ENCODE results near the gene DPM1.

The DPM1 gene

GRCh38 chr20:50903353-50904051 is 54.8 kb downstream of the DPM1 start:
- Histone ChIP-seq H3K4me3 (ENCODE audit: low read depth in 1 of 2, low read length in 1 of 2) (no peak overlapping the region), H3K27me3 (no peaks in the 10 kb centered on the region), H3K36me3 (peaks cover 45% of the 10 kb centered on the region), H3K27ac (no peak overlapping the region), H3K9me3 (no peaks in the 10 kb centered on the region), H3K4me1 (ENCODE audit: control insufficient read depth in 1 of 2, insufficient read depth in 1 of 2, low read depth in 1 of 2, low read length in 1 of 2) (no peaks in the 10 kb centered on the region)
- TF ChIP-seq, protein P1, sequence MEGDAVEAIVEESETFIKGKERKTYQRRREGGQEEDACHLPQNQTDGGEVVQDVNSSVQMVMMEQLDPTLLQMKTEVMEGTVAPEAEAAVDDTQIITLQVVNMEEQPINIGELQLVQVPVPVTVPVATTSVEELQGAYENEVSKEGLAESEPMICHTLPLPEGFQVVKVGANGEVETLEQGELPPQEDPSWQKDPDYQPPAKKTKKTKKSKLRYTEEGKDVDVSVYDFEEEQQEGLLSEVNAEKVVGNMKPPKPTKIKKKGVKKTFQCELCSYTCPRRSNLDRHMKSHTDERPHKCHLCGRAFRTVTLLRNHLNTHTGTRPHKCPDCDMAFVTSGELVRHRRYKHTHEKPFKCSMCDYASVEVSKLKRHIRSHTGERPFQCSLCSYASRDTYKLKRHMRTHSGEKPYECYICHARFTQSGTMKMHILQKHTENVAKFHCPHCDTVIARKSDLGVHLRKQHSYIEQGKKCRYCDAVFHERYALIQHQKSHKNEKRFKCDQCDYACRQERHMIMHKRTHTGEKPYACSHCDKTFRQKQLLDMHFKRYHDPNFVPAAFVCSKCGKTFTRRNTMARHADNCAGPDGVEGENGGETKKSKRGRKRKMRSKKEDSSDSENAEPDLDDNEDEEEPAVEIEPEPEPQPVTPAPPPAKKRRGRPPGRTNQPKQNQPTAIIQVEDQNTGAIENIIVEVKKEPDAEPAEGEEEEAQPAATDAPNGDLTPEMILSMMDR (IDR thresholded peaks at IDR 0.05), result no peak

DNA sequence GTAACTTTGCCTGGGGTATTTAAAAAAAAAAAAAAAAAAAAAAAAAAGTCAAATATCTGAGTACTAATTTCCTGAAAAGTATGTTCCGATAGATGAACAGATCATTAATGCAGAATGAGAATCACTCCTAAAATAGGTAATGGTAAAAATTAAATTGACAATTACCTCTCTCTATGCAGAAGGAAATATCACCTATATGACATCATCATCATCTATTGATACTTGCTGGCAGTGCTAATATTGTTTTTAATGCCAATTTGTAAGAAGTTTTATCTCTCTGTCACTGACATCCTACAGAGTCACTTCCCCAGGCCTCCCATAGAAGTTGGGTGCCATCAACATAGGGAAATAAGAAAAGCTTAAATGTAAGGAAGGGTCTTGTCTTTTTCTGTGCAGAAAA is 57.0 kb downstream of the DPM1 start:
- H3K27ac ChIP-seq, result no peak overlapping the region
- peaks cover 58% of the 10 kb centered on the region for H3K36me3 ChIP-seq
- H3K4me3 ChIP-seq (ENCODE audit: low read depth in 1 of 2, low read length in 1 of 2), result no peak overlapping the region
- no peaks in the 10 kb centered on the region for H3K4me1 ChIP-seq (ENCODE audit: control insufficient read depth in 1 of 2, insufficient read depth in 1 of 2, low read depth in 1 of 2, low read length in 1 of 2)
- no peaks in the 10 kb centered on the region for H3K27me3 ChIP-seq
- TF ChIP-seq, protein P1 (IDR thresholded peaks at IDR 0.05), result no peak
- no peaks in the 10 kb centered on the region for H3K9me3 ChIP-seq

GRCh38 chr20:50900261-50900660 is 58.1 kb downstream of the DPM1 start:
- Histone ChIP-seq H3K27ac (no peak overlapping the region), H3K27me3 (no peaks in the 10 kb centered on the region), H3K36me3 (peaks cover 63% of the 10 kb centered on the region), H3K4me3 (ENCODE audit: low read depth in 1 of 2, low read length in 1 of 2) (no peak overlapping the region), H3K4me1 (ENCODE audit: control insufficient read depth in 1 of 2, insufficient read depth in 1 of 2, low read depth in 1 of 2, low read length in 1 of 2) (no peaks in the 10 kb centered on the region), H3K9me3 (no peaks in the 10 kb centered on the region)
- TF ChIP-seq, protein P1 (IDR thresholded peaks at IDR 0.05), result no peak

GRCh38 chr20:50898475-50898874 is 59.9 kb downstream of the DPM1 start:
- H3K27me3 ChIP-seq, result no peaks in the 10 kb centered on the region
- H3K36me3 ChIP-seq, result peaks cover 73% of the 10 kb centered on the region
- no peak overlapping the region for H3K4me3 ChIP-seq (ENCODE audit: low read depth in 1 of 2, low read length in 1 of 2)
- H3K4me1 ChIP-seq (ENCODE audit: control insufficient read depth in 1 of 2, insufficient read depth in 1 of 2, low read depth in 1 of 2, low read length in 1 of 2), result no peaks in the 10 kb centered on the region
- TF ChIP-seq, protein P1 (IDR thresholded peaks at IDR 0.05), result no peak
- no peaks in the 10 kb centered on the region for H3K9me3 ChIP-seq
- H3K27ac ChIP-seq, result no peak overlapping the region

DNA sequence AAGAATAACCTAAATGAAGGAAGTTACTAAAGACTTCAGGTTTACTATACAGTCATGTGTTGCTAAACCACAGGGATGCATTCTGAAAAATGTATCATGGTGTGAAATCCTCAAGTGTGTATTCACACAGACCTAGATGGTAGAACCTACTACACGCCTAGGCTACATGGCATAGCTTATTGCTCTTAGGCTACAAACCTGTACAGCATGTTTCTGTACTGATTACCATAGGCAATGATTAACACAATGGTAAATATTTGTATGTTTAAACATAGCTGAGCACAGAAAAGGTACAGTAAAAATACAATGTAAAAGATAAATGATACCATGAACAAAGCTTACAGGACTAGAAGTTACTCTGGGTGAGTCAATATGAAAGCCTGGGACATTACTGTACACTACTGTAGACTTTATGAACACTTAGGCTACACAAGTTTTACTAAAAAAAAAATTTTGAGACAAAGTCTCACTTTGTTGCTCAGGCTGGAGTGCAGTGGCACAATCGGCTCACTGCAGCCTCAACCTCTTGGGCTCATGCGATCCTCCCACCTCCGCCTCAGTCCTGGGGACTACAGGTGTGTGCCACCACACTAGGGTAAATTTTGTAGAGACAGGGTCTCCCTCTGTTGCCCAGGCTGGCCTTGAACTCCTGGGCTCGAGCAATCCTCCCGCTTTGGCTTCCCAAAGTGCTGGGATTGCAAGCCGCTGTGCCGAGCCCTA is 63.1 kb downstream of the DPM1 start:
- Histone ChIP-seq H3K27me3 (no peaks in the 10 kb centered on the region), H3K4me3 (ENCODE audit: low read depth in 1 of 2, low read length in 1 of 2) (no peak overlapping the region), H3K36me3 (peaks cover 79% of the 10 kb centered on the region), H3K9me3 (no peaks in the 10 kb centered on the region), H3K4me1 (ENCODE audit: control insufficient read depth in 1 of 2, insufficient read depth in 1 of 2, low read depth in 1 of 2, low read length in 1 of 2) (no peaks in the 10 kb centered on the region), H3K27ac (no peak overlapping the region)
- TF ChIP-seq, protein P1 (IDR thresholded peaks at IDR 0.05), result no peak

Data from neutrophil (primary cell).